GM18517 (cell line): Measurements from ENCODE around the gene FCER2.
A peak's percentile ranks its signal among the peaks of the same experiment; 100 is the strongest.

Experiments
- ATAC-seq: cut with Tn5 transposase; IDR thresholded peaks from one replicate; pipeline ENCODE4 v1.9.1; 2021; ENCODE audit warnings: mild to moderate bottlenecking, moderate library complexity; ENCODE audit not compliant: unreplicated experiment

Gene FCER2

GRCh38 chr19:7679771-7680605 lies 21.9 kb downstream of the FCER2 start:
- ATAC-seq: no peak

GRCh38 chr19:7678971-7679751 lies 22.8 kb downstream of the FCER2 start:
- no peak for ATAC-seq

- ATAC-seq: no peak
Observed at GRCh38 chr19:7677669-7678311, 24.1 kb downstream of the FCER2 start.

- ATAC-seq: no peak
Observed at GRCh38 chr19:7676854-7677253, 25.1 kb downstream of the FCER2 start, which contains the start of gene MCEMP1. TSS of gene MCEMP1 (plus strand) at chr19:7677090. CDS start at chr19:7677121, 31 bp downstream.

GRCh38 chr19:7676376-7676775 lies 25.6 kb downstream of the FCER2 start:
- ATAC-seq: no peak

- ATAC-seq: no peak
Observed at GRCh38 chr19:7674010-7675005, 27.6 kb downstream of the FCER2 start.

GRCh38 chr19:7672522-7672921 lies 29.4 kb downstream of the FCER2 start:
- no peak for ATAC-seq

GRCh38 chr19:7670790-7671189 lies 31.1 kb downstream of the FCER2 start:
- no peak for ATAC-seq

- ATAC-seq: no peak
Observed at GRCh38 chr19:7670150-7670783, 31.7 kb downstream of the FCER2 start.

- ATAC-seq: no peak
Observed at GRCh38 chr19:7669641-7670040, 32.3 kb downstream of the FCER2 start.

- no peak for ATAC-seq
Observed at GRCh38 chr19:7668842-7669241, 33.1 kb downstream of the FCER2 start, which contains the start of gene RETN. TSS of gene RETN (plus strand) at chr19:7669049. CDS start at chr19:7669327, 278 bp downstream.

GRCh38 chr19:7665076-7665475 lies 36.9 kb downstream of the FCER2 start:
- ATAC-seq: no peak

GRCh38 chr19:7663706-7664105 lies 38.2 kb downstream of the FCER2 start:
- no peak for ATAC-seq

- no peak for ATAC-seq
Observed at GRCh38 chr19:7662657-7663056, 39.3 kb downstream of the FCER2 start.

GRCh38 chr19:7661744-7662538 lies 40.0 kb downstream of the FCER2 start:
- ATAC-seq: no peak

GRCh38 chr19:7658219-7658686 lies 43.7 kb downstream of the FCER2 start:
- peak; percentile 71 for ATAC-seq

GRCh38 chr19:7657131-7657751 lies 44.7 kb downstream of the FCER2 start:
- no peak for ATAC-seq

- no peak for ATAC-seq
Observed at GRCh38 chr19:7655581-7655980, 46.4 kb downstream of the FCER2 start.
